ENCODE measurements around the gene UVSSA.
"Not testable (repeated sequence)": the region's sequence is repeated elsewhere in the genome, so short reads cannot be mapped to it uniquely, and the experiment has no call there.

UVSSA gene

DNA sequence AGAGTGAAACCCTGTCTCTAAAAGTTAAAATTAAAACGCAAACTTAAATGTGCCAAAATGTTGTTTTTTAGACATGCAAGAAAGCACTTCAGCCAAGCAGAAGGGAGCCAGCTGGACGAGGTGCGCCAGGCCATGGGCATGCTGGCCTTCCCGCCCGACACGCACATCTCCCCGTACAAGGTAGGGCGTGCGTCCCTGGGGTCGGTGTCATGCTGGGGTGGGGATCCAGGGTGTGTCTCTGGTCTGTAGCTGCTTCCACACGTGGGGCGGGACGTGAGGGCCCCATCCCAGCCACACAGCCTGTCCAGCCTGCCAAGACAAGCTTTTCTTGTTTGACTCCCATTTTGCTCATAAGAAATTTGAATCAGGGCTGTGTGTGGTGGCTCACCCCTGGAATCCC lies 14.3 kb upstream of the UVSSA start:
- no peak for DNase-seq

DNA sequence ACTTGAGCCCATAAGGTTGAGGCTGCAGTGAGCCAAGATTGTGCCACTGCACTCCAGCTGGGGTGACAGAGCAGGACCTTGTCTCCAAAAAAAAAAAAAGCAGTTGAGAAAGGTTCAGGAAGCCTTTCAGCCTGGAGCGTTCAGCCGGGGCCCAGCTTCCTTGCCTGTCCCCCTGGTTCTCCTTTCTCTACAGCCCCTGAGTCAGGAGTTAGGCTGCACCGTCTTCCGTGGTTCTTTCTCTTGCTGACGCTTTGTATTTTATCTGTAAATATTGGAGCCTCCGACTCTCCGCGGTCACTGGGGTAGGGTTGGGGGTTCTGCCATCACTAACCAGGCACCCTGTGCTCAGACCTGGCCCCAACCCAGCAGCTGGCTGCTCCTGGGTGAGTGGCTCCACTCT lies 13.8 kb upstream of the UVSSA start:
- no peak for DNase-seq

DNA sequence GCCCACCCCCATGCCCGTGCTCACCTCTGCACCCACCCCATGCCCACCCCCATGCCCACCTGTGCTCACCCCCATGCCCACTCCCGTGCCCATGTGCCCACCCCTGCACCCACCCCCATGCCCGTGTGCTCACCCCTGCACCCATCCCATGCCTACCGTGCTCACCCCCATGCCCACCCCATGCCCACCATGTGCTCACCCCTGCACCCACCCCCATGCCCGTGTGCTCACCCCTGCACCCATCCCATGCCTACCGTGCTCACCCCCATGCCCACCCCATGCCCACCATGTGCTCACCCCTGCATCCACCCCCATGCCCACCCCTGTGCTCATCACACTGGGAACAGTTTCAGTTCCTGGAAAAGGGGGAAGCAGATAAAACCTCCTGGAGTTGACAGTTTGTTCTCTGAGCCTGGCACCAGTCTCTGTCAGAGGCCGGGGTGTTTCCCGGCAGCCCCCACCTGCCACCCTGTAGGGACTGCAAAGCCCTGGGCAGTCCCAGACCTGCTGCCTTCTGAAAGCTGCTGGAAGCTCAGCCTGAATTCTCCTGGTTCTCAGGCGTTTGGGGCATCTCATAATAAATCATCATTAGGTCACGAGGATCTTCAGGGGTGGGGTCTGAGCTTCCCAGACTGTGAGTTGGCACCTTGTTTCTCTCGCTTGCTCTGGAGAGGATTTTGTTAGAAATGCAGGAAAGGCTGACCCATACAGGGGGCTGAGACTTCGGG lies 13.0 kb upstream of the UVSSA start:
- DNase-seq: not testable (repeated sequence)

DNA sequence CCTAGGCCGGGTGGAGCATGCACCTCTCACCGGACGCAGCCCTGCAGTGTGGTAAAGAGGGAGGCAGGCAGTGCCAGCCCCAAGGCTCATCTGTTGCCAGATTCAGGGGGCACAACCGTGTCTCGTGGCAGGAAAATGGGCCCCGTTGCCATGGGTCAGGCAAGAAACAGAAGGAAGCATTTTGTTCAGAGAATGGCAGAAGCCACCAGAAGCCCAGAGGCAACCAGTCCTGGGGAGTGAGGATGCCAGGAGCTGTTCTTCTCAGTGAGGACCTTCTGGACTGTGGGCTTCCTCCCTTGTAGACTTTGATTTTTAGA lies 12.5 kb upstream of the UVSSA start:
- no peak for DNase-seq

DNA sequence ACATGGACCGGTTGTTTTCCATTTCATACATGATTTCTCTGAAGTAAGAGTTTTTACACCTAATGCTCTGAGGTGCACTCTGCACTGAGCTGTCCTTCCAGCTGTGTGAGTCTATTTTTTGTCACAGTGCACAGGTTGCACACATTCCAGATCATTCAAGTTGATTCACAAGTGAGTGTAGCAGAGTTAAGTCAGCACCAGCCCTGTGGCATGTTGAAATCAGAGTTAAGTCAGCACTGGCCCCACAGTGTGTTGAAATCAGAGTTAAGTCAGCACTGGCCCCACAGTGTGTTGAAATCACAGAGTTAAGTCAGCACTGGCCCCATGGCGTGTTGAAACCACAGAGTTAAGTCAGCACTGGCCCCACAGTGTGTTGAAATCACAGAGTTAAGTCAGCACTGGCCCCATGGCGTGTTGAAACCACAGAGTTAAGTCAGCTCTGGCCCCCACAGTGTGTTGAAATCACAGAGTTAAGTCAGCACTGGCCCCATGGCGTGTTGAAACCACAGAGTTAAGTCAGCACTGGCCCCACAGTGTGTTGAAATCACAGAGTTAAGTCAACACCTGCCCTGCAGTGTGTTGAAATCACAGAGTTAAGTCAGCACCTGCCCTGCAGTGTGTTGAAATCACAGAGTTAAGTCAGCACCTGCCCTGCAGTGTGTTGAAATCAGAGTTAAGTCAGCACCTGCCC lies 11.7 kb upstream of the UVSSA start:
- DNase-seq: not testable (repeated sequence)

DNA sequence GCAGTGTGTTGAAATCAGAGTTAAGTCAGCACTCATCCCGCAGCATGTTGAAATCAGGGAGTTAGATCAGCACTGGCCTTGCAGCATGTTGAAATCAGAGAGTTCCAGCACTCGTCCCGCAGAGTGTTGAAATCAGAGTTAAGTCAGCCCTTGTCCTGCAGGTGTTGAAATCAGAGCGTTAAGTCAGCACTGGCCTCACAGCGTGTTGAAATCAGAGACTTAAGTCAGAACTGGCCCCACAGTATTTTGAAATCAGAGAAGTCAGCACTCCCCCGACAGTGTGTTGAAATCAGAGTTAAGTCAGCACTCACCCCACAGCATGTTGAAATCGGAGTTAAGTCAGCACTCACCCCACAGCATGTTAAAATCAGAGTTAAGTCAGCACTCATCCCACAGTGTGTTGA lies 10.9 kb upstream of the UVSSA start:
- no peak for DNase-seq

DNA sequence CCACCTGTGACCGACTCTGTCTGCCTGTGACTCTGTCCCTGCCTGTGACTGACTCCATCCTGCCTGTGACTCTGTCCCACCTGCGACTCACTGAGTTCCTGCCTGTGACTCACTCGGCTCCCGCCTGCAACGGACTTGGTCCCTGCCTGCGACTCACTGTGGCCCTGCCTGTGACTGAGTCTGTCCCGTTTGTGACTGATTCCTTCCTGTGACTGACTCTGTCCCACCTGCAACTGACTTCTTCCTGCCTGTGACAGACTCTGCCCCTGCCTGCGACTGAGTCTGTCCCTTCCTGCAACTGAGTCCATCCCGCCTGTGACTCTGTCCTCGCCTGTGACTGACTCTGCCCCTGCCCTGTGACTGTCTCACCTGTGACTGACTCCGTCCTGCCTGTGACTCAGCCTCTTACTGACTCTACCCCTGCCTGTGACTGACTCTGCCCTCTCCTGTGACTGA lies 9.6 kb upstream of the UVSSA start:
- DNase-seq: no peak

DNA sequence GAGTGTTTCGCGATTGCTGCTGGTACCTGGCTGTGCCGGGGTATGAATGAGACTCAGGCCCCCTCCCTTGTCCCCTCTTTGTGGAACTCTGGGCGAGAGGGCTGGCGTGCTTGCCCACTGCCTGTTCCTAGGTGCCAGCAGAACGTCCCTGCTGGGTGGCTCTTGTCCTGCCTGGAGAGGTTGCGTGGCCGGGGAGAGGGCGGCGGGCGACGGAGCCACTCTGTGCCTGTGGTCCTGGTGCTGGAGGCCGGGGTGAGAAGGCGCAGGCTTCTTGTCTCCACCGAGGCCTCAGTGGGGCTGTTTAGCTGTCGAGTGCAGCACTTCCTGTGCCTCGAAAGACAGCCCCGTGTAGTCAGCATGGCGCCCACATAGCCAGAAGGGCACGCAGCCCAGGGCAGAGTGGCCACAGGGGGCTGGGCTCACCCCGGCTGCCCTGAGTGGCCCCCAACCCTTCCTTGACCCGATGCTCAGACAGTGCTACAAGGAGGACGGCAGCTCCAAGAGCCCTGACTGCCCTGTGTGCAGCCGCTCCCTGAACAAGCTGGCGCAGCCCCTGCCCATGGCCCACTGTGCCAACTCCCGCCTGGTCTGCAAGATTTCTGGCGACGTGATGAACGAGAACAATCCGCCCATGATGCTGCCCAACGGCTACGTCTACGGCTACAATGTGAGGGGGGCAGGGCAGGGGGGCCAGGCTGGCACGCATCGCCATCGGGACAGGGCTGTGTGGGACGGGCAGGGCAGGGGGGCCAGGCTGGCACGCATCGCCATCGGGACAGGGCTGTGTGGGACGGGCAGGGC lies 8.9 kb upstream of the UVSSA start:
- DNase-seq: no peak

DNA sequence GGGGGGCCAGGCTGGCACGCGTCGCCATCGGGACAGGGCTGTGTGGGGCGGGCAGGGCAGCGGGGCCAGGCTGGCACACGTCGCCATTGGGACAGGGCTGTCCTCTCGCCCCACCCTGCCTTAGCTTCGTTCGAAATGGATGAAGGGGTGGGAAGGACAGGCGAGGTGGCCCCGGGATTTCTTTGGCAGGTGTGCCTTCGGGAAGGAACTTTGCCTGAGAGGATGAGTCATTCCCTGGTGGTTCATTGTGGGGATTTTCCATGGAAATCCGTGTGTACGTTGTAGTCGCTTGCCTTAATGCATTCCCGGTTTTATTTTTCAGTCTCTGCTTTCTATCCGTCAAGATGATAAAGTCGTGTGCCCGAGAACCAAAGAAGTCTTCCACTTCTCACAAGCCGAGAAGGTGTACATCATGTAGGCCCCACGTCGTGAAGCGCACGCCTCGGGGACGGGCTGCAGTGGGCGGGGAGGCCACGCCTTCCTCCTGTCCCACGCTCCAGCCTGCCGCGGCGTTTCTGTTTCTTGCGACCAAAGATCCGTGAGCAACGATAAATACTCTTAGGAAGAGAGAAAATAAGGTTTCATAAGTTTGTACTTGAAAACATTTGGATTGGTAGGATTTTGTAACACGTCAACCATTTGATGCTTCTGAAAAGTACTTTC lies 8.1 kb upstream of the UVSSA start:
- DNase-seq: no peak

DNA sequence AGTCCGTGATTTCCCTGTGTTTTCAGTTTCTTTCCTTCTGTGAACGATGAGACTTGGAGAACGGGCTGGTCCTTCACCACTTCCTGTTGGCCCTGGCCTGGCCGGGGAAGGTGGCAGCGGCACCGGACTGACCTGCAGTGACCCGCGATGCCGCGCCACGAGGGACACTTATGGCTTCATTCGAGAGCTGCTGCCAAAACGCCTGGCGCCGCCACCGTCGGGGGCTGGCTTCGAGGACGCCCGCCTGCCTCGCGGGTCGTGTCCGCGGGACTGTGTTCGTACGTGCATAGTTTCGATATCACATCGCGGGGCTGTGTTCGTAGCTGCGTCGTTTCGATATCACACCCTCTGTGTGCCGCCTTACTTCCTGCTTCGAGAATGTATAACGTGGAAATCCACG lies 7.5 kb upstream of the UVSSA start:
- DNase-seq: no peak

DNA sequence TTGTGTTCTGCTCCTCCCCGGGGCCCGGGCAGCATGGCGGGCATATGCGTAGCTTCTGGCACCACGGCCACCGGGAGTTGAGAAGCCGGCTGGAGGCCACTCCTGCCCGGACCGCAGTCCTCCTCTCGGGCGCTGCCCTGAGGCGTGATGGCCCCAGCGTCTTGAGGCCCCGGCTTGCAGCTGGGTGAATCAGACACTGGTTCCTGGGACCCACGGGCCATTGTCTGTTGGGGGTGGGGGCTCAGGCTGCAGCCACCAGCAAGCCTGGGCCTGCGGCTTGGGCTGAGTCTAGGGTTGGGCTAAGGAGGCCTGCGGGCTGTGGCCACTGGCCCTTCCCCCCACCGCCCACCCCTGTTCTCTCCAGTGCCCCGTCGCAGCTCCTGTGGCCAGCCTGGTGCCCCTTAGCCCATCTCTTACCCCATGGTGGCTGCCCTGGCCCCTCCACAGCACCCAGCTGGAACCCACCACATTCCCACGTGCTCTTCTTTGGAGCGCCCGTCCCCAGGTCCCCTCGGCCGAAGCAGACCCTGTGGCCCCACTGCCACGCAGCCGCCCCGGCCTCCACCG lies 6.7 kb upstream of the UVSSA start:
- DNase-seq: no peak

DNA sequence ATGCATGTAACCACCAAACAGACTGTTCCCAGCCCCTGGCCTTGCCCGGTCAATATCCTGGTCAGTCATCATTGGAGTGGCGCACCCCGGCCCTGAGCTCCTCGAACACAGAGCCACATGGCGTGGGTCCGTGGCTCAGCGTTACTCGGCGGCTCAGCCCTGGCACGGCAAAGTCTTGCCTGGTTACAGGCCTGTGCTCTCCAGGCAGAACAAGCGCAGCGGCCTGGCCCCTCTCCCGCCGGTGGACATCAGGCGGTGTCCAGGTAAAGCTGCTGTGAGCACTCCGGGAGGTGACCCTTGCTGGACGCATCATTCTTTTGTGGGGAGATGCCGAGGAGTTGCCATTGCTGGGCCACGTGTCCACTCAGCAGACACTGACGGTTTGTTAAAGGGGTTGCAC lies 6.1 kb upstream of the UVSSA start:
- no peak for DNase-seq

DNA sequence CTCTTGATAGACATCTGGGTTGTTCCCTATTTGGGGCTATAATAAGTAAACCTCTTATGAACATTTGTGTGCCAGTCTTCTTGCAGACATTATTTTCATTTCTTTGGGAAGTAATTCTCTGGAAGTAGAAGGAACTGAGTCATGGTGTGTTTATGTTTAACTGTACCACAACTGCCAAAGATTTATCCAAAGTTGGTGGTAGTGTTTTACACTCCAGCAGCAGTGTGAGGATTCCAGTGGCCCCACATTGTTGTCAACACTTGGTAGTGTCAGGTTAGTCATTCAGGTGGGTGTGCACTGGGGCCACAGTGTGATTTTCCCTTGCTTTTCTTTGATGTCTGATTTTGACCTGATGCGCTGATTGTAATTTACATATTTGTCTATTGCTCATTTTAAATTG lies 5.0 kb upstream of the UVSSA start:
- no peak for DNase-seq

DNA sequence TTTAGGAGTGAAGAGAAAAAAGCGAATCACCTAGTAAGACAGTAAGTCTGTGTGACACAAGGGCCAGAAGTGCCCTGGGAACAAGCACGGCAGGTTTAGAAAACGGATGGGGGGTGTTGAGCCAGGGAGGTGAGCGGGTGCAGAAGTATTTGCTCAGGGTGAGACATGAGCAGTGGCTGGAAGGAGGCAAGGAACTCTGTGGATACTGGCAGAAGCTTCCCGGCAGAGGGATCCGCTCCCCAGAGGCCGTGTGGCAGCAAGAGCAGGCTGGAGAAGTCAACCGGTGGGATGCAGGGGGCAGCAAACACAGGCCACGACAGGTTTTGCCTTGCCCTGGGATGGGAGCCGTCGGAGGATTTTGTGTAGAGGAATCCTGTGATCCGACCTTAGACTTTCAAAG lies 2.3 kb upstream of the UVSSA start:
- no peak for DNase-seq

DNA sequence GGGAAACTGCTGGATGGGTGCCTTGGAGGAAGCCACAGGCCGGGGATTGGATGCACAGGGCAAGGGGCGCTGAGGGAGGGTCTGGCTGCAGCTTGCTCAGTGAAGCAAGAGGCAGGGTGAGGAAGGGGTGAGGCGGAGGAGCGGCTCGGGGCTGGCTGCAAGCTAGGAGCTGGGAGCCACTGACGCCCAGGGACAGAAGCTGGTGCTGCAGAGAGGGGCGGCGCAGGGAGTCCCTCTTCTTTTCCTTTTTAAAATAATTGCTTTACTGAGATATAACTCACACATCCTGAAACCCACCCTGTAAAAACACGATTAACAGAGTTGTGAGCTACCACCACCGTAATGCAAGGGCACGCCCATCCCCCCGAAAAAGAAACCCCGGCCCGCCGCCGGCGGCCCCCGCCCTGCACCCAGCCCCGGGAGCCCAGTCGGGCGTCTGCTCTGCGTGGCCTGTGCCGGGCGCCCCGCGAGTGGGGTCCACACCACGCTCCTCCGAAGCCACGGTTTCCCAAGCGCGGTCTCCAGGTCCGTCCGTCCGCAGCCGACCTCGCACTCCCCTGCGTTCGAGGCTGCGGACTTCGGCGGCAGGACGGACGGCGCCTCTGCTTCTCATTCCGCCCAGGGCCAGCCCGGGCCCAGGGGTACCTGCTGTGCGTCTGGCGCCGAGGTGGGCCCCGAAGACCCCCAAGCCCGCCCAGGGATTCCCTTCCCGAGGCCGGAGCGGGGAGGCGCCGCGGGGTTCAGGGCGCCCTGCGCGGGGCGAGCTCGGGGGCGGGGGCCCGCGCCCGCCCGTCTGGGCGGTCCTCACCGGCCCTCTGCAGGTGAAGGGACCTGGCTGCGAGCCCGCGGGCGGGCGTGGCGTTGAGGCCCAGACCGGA lies 866 bp upstream of the UVSSA start:
- DNase-seq: peak; percentile 10

DNA sequence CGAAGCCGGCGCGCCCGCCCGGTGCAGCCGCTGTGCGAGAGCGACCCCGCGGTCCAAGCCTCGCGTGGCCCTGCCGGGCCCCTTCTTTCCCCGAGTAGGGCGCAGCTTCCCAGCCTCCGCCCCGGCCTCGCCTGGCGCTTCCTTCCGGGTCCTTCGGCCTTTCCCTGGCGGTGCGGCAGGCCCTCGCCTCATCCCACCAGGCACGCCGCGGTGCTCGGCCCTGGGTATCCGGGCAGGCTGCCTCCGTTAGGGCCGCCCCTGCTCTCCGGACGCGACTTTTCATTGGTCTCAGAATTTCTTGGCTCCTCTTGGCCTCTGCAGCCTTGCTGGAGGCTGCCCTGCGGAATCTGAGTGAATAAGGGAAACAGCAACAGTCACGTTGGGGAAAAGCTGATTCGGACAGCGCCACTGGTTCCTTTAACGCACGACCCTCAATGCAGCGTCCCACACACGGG lies 429 bp downstream of the UVSSA start:
- DNase-seq: peak; percentile 60

DNA sequence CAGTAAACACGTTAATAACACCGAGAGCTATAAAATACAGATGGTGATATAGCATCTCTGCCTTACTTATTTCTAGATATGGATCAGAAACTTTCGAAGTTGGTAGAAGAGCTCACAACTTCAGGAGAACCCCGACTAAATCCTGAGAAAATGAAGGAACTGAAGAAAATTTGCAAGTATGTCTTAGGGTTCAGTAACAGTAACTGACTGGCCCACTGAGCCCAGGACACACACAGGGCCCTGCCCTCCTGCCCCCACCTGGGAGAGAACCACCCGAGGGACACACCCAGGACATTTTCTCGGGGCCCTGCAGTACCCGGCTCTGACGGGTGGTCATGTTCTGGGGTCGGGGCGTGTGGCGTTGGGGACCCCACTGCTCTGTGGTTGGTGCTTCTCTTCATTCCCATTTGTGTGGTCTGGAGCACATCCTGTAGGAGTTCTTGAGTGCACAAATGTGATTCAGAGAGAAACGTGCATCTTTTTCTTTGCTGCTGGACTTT lies 1.1 kb downstream of the UVSSA start:
- no peak for DNase-seq

DNA sequence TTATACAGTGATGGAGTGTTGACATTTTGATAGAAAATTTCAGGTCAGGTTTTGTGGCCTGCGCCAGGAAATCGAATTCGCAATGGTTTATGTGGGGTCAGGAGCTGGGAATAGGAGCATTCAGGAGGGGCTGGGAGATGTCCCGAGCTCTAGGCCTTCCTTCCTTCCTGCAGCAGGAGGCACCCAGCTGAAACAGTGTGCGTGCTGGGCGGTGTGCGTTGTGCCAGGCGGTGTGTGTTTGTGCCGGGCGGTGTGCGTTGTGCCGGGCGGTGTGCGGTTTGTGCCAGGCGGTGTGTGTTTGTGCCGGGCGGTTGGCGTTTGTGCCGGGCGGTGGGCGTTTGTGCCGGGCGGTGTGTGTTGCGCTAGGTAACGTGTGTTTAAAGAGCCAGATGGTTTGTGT lies 1.7 kb downstream of the UVSSA start:
- DNase-seq: no peak

DNA sequence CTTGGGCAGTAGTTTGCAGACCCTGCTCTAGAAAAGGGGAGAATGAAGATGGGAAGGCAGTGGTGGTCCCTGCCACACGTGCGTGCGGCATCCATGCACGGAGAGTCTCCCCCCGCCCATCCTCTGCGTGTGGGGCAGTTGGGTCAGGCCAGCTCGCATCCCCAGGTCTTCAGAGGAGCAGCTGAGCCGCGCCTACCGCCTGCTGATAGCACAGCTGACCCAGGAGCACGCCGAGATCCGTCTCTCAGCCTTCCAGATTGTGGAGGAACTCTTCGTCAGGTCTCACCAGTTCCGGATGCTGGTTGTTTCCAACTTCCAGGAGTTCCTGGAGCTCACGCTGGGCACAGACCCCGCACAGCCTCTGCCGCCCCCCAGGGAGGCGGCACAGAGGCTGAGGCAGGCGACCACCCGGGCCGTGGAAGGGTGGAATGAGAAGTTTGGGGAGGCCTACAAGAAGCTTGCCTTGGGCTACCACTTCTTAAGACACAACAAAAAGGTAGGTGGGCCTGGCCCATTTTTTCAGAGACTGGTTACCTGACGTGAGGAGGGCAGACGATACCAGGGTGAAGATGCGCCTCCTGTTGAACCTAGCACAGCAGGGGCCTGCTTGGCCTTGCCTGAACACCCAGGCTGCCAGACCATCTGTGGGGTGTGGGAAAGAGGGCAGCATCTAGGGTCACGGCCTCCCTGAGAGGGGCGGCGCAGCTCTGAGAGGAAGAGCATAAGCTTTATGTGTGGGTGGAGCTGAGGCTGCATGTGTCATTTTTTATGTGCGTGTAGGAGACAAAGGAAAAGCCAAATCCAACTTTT lies 2.6 kb downstream of the UVSSA start:
- DNase-seq: no peak

DNA sequence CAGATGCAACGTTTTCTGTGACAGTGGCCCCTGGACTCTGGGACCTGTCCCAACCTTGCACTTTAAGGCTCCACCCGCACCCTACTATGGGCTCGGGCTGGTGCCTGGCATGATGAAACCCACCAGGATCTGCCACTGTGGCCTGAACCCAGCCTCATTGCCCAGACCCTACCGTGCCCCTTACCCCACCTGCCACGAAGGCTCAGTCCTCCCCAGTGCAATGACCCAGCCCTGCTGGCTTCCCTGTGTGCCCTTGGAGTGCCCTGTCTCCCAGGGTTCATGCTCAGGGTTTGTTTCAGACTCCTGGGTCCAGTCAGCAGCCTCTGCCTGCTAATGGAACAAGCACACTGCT lies 3.1 kb downstream of the UVSSA start:
- no peak for DNase-seq

Measured in kidney glomerular epithelial cell (primary cell).